AG09309 (cell line): ENCODE measurements around the gene MAP7D1.
A peak's percentile ranks its signal among the peaks of the same experiment; 100 is the strongest.
"Not testable (repeated sequence)": the region's sequence is repeated elsewhere in the genome, so short reads cannot be mapped to it uniquely, and the experiment has no call there.

Experiments
- DNase-seq: peaks from one replicate; pipeline ENCODE4 v3.0.0-alpha.2; 2010; ENCODE audit warnings: low read depth
- H3K4me3 ChIP-seq: 2 replicates; pipeline ENCODE4 v1.5.1; 2011; ENCODE audit warnings: mild to moderate bottlenecking, low read depth, low read length, moderate library complexity; ENCODE audit not compliant: control insufficient read depth
- CTCF ChIP-seq: IDR thresholded peaks from 2 replicates; pipeline ENCODE4 v1.5.1; 2011; ENCODE audit warnings: mild to moderate bottlenecking, low read depth, low read length, inconsistent platforms; ENCODE audit not compliant: insufficient read depth, control insufficient read depth; ENCODE audit errors: missing control alignments

MAP7D1 gene

DNA sequence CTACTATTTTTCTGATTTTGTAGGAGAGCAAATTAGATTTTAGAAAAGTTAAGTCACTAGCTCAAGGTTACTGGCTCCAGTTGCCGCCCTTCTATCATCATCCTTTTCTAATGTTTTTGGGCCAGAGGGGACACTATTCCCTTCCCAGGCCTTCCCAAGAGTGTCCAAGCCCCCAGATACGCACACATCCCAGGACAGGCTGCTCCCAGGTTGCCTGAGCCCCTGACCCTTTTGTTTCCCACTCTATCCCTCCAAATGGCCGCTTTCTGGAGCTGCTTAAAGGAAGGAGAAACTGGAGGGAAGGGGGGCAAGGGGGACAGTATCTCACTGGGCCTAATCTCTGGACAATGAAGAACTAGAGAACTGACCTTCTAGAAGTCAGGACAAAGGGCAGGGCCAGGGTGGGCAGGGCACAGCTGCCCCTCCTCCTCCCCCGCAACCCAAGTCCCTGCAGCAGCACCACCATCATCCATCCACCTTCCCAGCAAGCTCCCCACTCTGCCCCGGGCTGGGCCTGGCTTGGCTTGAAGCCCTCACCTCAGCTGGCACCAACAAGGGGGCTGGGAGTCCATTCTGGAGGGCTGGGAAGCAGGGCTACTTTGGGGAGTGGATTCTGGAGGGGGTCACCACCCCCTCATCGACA lies 1.1 kb upstream of the MAP7D1 start:
- H3K4me3 ChIP-seq, result peak overlapping the region; percentile 99
- DNase-seq, result no peak
- no peak for TF ChIP-seq CTCF

DNA sequence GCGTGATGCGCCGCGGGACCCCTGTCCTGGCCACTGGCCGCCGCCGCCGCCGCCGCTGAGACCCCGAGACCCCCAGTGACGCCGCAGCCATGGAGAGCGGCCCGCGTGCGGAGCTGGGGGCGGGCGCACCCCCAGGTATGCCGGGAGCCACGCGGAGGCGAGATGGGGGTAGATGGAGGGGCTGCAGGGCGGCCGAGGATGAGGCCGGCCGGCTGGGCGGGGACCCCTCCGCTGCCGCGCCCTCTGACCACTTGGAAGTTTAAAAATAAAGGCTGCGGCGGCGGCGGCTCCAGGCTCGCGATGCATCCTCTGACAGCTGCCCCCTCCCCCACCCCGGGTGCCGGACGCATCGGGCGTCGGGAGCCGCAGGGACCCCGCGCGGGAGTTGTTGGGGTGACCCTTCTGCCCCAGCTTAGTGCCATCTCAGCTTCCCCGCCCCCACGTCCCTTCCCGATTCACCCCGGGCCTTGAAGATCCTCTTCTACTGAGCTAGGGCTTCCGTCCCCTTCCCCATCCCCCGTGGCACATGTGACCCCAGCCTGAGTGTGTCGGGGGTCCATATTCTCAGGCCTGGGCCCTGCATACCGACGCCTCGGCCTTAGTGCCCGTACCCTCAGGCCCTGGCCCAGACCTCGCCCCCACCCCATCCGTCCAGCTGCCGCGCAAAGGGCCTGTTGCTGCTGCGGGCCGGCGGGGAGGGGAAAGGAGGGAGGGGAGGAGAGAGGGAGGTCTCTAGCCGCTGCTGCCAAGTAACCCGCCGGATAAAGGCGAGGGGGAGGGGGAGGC lies 562 bp downstream of the MAP7D1 start:
- H3K4me3 ChIP-seq, result peak overlapping the region; percentile 99
- DNase-seq, result no peak
- no peak for TF ChIP-seq CTCF

DNA sequence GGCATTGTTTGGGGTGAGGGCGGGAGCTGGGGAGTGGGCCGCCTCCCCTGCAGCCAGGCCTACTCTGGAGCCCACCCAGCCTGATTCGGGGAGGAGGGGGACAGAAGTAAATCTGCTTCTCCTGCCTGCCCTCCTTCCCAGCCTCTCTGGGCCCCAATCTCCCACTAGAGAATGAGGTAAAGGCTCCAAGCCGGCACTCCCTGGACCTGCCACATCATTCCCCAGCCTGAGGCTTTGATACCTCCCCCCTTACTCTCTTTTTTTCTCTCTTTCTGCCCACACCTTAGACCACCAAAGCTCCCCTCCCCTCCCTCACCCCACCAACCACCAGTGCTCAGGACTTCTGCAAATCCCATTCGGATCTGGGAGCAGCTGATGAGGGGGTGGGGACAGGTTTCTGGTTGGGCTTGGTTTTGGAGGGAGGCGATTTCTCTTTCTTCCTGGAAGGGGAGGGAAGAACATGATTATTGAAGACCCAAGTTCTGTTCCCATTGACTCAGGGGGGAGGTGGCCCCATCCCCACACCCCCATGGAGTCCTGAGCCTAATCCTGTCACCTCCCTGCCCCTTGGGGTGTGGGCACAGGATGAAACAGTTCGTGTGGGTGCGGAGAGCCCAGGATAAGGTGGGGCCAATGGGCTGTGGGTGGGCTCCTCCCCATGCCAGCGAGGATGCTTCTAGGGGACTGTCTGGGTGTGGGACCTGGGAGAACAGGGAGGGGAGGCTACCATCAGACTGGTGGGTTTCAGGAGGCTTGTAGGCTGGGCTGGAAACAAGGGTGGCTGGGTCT lies 1.3 kb downstream of the MAP7D1 start:
- no peak for TF ChIP-seq CTCF
- no peak for DNase-seq
- H3K4me3 ChIP-seq, result peak overlapping the region; percentile 99

- H3K4me3 ChIP-seq, result peak overlapping the region; percentile 99
- DNase-seq, result no peak
- TF ChIP-seq CTCF, result no peak
Measured at GRCh38 chr1:36157973-36158826, 2.2 kb downstream of the MAP7D1 start.

DNA sequence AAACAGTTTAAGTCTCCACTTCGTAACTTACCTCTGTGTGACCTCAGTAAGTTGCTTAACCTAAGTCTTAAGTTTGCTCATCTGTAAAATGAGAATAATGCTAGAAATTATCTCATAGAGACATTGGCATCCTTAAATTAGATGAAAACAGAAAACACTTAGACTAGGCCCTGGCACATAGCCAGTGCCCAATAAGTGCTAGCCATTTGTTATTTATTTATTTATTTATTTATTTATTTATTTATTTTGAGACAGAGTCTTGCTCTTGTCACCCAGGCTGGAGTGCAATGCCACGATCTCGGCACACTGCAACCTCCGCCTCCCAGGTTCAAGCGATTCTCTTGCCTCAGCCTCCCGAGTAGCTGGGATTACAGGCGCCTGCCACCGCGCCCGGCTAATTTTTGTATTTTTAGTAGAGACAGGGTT lies 2.9 kb downstream of the MAP7D1 start:
- H3K4me3 ChIP-seq, result peak overlapping the region; percentile 99; the same call in 1 of the 2 replicates
- not testable (repeated sequence) for DNase-seq

GRCh38 chr1:36159614-36160387 lies 3.8 kb downstream of the MAP7D1 start:
- no peak for DNase-seq
- TF ChIP-seq CTCF, result no peak
- H3K4me3 ChIP-seq, result no peak overlapping the region
